ENCODE measurements around the gene TRANK1.

TRANK1 gene

DNA sequence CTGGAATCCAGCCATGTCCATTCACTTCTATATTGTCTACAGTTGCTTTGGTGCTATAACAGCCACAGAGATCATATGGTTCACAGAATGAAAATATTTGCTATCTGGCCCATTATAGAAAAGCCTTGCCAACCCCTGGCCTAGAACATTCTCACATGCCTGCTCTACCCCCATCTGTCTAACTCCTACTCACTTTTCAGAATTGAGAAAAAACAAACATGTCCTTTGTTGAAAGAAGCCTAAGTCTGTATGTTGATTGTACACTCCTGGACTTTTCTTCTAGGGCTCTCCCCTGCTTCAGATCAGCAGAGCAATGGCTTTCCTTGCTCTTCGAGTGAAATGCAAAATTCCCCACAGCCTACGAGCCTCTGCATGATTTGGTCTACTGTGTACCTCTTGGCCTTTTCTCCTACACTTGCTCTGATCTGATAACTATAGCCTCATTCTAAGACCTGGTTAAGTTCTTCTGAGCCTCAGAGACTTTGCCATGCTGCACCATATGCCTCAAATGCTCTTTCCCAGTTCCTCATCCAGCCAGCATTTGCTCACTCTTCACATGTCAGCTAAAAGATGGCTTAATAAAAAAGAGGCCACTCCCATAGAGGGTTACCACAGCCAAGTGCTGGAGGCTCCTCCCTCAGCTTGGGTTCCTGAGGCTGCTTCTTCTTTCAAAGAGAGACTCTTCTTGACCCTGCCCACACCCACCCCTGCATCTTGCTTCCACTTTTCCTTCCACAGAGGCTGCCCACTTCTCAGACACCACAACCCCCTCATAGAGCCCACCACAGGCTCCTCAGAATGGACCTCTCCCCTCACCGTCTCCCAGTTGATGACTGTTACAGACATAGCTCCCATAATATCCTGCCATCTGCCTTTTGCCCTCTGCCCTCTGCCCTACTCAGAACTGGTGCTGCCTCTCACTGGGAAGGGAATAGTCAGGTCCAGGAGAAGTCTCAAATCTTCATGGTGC is 157.6 kb downstream of the TRANK1 start:
- Histone ChIP-seq H3K9me3 (ENCODE audit: control insufficient read depth, insufficient read depth, low read depth, low read length) (no peaks in the 10 kb centered on the region), H3K9ac (ENCODE audit: low read length) (no peak overlapping the region), H3K27ac (ENCODE audit: low read depth, low read length) (no peak overlapping the region), H3K4me3 (ENCODE audit: low read depth, low read length) (no peak overlapping the region), H3K36me3 (ENCODE audit: control insufficient read depth, insufficient read depth, low read length) (no peaks in the 10 kb centered on the region), H3K4me1 (ENCODE audit: control insufficient read depth, insufficient read depth, low read length) (no peaks in the 10 kb centered on the region), H3K27me3 (ENCODE audit: control insufficient read depth, insufficient read depth, low read length) (peaks cover 8% of the 10 kb centered on the region; the same call in 1 of the 2 replicates)

DNA sequence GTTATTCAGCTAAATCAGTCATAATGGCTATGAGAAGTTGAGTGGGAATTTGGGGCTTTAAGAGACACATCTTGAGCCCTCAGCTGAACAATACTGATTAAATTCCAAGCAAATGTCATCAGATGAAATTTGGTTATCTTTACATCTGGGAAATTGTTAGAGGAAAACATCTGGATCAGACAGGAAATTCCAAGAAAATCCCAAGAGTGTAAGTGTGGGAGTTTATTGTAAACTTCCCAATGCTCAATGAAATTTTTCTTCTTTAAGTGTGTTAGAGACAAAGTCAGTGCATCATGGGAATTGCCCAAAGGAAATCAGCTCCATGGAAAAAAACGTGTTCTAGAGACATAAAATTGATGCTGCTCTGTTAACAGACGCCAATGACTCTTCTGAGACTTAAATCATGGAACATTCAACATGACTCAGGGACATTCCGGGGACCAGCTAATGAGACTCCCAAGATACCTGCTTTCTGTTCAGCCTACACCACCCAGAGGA is 160.7 kb downstream of the TRANK1 start:
- Histone ChIP-seq H3K4me1 (ENCODE audit: control insufficient read depth, insufficient read depth, low read length) (no peaks in the 10 kb centered on the region), H3K9me3 (ENCODE audit: control insufficient read depth, insufficient read depth, low read depth, low read length) (no peaks in the 10 kb centered on the region), H3K27me3 (ENCODE audit: control insufficient read depth, insufficient read depth, low read length) (no peaks in the 10 kb centered on the region), H3K36me3 (ENCODE audit: control insufficient read depth, insufficient read depth, low read length) (no peaks in the 10 kb centered on the region), H3K9ac (ENCODE audit: low read length) (no peak overlapping the region), H3K4me3 (ENCODE audit: low read depth, low read length) (no peak overlapping the region), H3K27ac (ENCODE audit: low read depth, low read length) (no peak overlapping the region)

DNA sequence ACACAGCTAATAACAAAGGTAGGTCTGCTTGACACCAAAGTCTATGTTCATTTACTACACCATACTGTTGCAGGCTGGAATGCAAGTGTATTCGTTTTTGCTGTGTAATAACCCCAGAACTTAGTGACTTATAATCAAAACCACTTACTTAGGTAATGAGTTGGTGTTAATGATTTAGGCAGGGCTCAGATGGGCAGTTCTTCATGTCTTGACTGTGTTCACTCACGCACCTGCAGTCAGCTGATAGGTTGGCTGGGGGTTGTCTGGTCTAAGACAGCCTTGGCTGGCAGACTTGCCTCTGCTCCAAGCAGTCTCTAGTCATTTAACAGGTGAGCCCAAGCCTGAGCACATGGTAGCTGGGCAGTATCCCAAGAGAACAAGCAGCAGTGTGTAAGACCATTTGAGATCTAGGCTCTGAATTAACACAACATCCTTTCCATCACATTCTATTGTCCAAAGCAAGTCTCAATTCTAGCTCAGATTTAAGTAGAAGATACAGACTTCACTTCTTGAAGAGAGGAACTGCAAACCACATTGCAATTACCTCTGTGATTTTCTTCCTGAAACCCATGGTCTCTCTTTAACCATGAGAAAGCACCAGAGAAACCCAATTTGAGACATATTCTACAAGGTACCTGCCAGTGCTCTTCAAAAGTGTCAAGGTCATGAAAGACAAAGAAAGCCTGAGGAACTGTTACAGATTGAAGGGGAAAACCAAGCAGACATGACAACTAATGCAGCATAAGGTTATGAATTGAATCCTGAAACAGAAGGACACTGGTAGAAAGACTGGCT is 167.2 kb downstream of the TRANK1 start:
- no peaks in the 10 kb centered on the region for H3K9me3 ChIP-seq (ENCODE audit: control insufficient read depth, insufficient read depth, low read depth, low read length)
- H3K27me3 ChIP-seq (ENCODE audit: control insufficient read depth, insufficient read depth, low read length) = no peaks in the 10 kb centered on the region
- no peak overlapping the region for H3K4me3 ChIP-seq (ENCODE audit: low read depth, low read length)
- no peak overlapping the region for H3K27ac ChIP-seq (ENCODE audit: low read depth, low read length)
- H3K9ac ChIP-seq (ENCODE audit: low read length) = no peak overlapping the region
- H3K36me3 ChIP-seq (ENCODE audit: control insufficient read depth, insufficient read depth, low read length) = no peaks in the 10 kb centered on the region
- H3K4me1 ChIP-seq (ENCODE audit: control insufficient read depth, insufficient read depth, low read length) = no peaks in the 10 kb centered on the region

Data from HUES6 (cell line).